Endothelial cell of hepatic sinusoid (primary cell): ENCODE measurements around the gene ESRRA.

ENCODE experiments used
- in situ Hi-C: cut with HindIII; loops from 2 replicates; pipeline ENCODE4 v1.10.0; 2017; ENCODE audit warnings: low sequenced_read_pairs

The ESRRA gene

GRCh38 chr11:64359712-64360445 lies 54.6 kb downstream of the ESRRA start:
- in situ Hi-C loops: no loop called here

- in situ Hi-C loops: no loop called here
These were observed 55.2 kb downstream of the ESRRA start for GRCh38 chr11:64360448-64360921.

GRCh38 chr11:64361659-64362058 lies 56.3 kb downstream of the ESRRA start:
- in situ Hi-C loops: no loop called here

- in situ Hi-C loops: no loop called here
These were observed 57.0 kb downstream of the ESRRA start for GRCh38 chr11:64362339-64362738.

GRCh38 chr11:64364435-64364834 lies 59.1 kb downstream of the ESRRA start:
- in situ Hi-C loops: no loop called here

- in situ Hi-C loops: loop anchor here (5.0 kb wide), 1 partner anchor 62 kb away; no protein-coding TSS in a partner anchor
These were observed 59.6 kb downstream of the ESRRA start for GRCh38 chr11:64364911-64365310.
